ENCODE measurements around the gene PPP4R4. TPM values are rescaled to one million over a fixed set of nuclear protein-coding genes. Genes with fewer than 3 reads are reported as not detected.

PPP4R4 gene
- polyA plus RNA-seq, 3 donors = 0.08 TPM; not detected in 2

DNA sequence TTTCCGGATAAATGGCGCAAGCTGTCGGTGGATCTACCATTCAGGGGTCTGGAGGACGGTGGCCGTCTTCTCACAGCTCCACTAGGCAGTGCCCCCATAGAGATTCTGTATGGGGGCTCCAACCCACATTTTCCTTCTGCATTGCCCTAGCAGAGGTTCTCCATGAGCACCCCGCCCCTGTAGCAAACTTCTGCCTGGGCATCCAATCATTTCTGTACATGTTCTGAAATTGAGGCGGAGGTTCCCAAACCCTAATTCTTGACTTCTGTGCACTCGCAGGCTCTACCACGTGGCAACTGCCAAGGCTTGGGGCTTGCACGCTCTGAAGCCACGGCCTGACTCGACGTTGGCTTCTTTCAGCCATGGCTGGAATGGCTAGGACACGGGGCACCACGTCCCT is 124.0 kb downstream of the PPP4R4 start:
- TF ChIP-seq, protein P1, sequence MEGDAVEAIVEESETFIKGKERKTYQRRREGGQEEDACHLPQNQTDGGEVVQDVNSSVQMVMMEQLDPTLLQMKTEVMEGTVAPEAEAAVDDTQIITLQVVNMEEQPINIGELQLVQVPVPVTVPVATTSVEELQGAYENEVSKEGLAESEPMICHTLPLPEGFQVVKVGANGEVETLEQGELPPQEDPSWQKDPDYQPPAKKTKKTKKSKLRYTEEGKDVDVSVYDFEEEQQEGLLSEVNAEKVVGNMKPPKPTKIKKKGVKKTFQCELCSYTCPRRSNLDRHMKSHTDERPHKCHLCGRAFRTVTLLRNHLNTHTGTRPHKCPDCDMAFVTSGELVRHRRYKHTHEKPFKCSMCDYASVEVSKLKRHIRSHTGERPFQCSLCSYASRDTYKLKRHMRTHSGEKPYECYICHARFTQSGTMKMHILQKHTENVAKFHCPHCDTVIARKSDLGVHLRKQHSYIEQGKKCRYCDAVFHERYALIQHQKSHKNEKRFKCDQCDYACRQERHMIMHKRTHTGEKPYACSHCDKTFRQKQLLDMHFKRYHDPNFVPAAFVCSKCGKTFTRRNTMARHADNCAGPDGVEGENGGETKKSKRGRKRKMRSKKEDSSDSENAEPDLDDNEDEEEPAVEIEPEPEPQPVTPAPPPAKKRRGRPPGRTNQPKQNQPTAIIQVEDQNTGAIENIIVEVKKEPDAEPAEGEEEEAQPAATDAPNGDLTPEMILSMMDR (IDR thresholded peaks at IDR 0.05) = no peak
- WGBS (ENCODE audit: insufficient coverage) = 92% methylated on average over 12 of the region's 15 CpGs

DNA sequence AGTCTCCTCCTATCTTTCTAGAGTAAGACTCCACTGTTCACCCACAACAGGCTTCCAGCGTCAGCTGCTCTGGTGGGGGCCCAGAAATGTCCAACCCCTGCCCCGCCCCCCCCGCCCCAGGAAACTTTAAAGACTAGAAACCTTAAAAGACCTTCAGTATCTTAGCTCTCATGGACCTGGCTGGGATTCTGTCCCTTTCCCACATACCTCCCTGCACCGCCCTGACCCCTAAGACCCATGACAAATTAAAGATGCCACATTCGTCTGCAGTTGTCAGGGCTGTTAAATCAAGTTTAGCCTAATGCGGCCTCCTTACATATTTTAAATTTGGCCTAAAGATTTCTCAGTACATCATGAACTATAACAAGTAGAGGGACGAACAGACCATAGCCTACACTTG is 129.0 kb downstream of the PPP4R4 start:
- Histone ChIP-seq H3K27ac (ENCODE audit: low read depth in 1 of 2, low read length in 2 of 2) (no peak overlapping the region), H3K79me2 (ENCODE audit: insufficient read depth, low read length) (no peaks in the 10 kb centered on the region), H3K36me3 (replicated peaks in 1 of 2; ENCODE audit: control insufficient read depth in 1 of 2, insufficient read depth in 2 of 2, low read length in 2 of 2) (no peaks in the 10 kb centered on the region), H3K9ac (ENCODE audit: insufficient read depth, low read length, poor library complexity, severe bottlenecking) (no peak overlapping the region), H3K4me1 (ENCODE audit: control insufficient read depth in 1 of 2, insufficient read depth in 2 of 2, low read length in 2 of 2) (no peaks in the 10 kb centered on the region), H2AFZ (ENCODE audit: insufficient read depth, low read depth, low read length, poor library complexity, severe bottlenecking) (no peak overlapping the region), H3K9me3 (replicated peaks in 1 of 2; ENCODE audit: control insufficient read depth in 1 of 2, insufficient read depth in 1 of 2, low read length in 2 of 2) (peaks cover 0 to 4% of the 10 kb centered on the region in 2 donors), H3K4me2 (replicated peaks; ENCODE audit: extremely low read depth, low read length, poor library complexity, severe bottlenecking) (no peak overlapping the region), H3K4me3 (replicated peaks in 1 of 3; ENCODE audit: low read depth in 2 of 3, low read length in 3 of 3) (no peak overlapping the region), H4K20me1 (ENCODE audit: insufficient read depth, low read length) (no peaks in the 10 kb centered on the region), H3K27me3 (ENCODE audit: control insufficient read depth in 2 of 2, insufficient read depth in 2 of 2, low read length in 2 of 2) (no peaks in the 10 kb centered on the region)
- no peaks in the 10 kb centered on the region for H3K36me3 Mint-ChIP-seq
- H3K9me3 Mint-ChIP-seq = peaks cover 8 to 13% (median 10%) of the 10 kb centered on the region in 7 donors
- H3K27me3 Mint-ChIP-seq (ENCODE audit: low read depth in 3 of 3) = peaks cover 0 to 6% (median 2%) of the 10 kb centered on the region in 3 donors
- no peaks in the 10 kb centered on the region for H3K4me1 Mint-ChIP-seq
- TF ChIP-seq, protein P1 (IDR thresholded peaks at IDR 0.05) = no peak
- intact Hi-C loops (cut with micrococcal nuclease) = no loop called here
- H3K27ac Mint-ChIP-seq = no peak overlapping the region
- 93% methylated on average over 3 of the region's 7 CpGs for WGBS (ENCODE audit: insufficient coverage)
- H3K4me3 Mint-ChIP-seq = no peak overlapping the region
- DNase-seq = no peak

More for the DNA sequence above, 124.0 kb downstream of the PPP4R4 start:
- no peaks in the 10 kb centered on the region for H3K36me3 Mint-ChIP-seq
- Histone ChIP-seq H3K27me3 (ENCODE audit: control insufficient read depth in 2 of 2, insufficient read depth in 2 of 2, low read length in 2 of 2) (no peaks in the 10 kb centered on the region), H3K4me3 (replicated peaks in 1 of 3; ENCODE audit: low read depth in 2 of 3, low read length in 3 of 3) (no peak overlapping the region), H3K4me2 (replicated peaks; ENCODE audit: extremely low read depth, low read length, poor library complexity, severe bottlenecking) (no peak overlapping the region), H3K27ac (ENCODE audit: low read depth in 1 of 2, low read length in 2 of 2) (no peak overlapping the region), H3K9ac (ENCODE audit: insufficient read depth, low read length, poor library complexity, severe bottlenecking) (no peak overlapping the region), H2AFZ (ENCODE audit: insufficient read depth, low read depth, low read length, poor library complexity, severe bottlenecking) (no peak overlapping the region), H3K36me3 (replicated peaks in 1 of 2; ENCODE audit: control insufficient read depth in 1 of 2, insufficient read depth in 2 of 2, low read length in 2 of 2) (no peaks in the 10 kb centered on the region), H4K20me1 (ENCODE audit: insufficient read depth, low read length) (no peaks in the 10 kb centered on the region), H3K4me1 (ENCODE audit: control insufficient read depth in 1 of 2, insufficient read depth in 2 of 2, low read length in 2 of 2) (no peaks in the 10 kb centered on the region), H3K9me3 (replicated peaks in 1 of 2; ENCODE audit: control insufficient read depth in 1 of 2, insufficient read depth in 1 of 2, low read length in 2 of 2) (no peaks in the 10 kb centered on the region), H3K79me2 (ENCODE audit: insufficient read depth, low read length) (no peaks in the 10 kb centered on the region)
- no peak overlapping the region for H3K4me3 Mint-ChIP-seq
- H3K9me3 Mint-ChIP-seq = peaks cover 1 to 7% (median 3%) of the 10 kb centered on the region in 7 donors
- DNase-seq = no peak
- no peaks in the 10 kb centered on the region for H3K4me1 Mint-ChIP-seq
- H3K27me3 Mint-ChIP-seq (ENCODE audit: low read depth in 3 of 3) = peaks cover 3 to 5% (median 4%) of the 10 kb centered on the region in 3 donors
- no peak overlapping the region for H3K27ac Mint-ChIP-seq
- intact Hi-C loops (cut with micrococcal nuclease) = no loop called here

All from CD14-positive monocyte (primary cell).